DLD1 (cell line): ENCODE results near the gene ZNF32.

Experiments used
- in situ Hi-C: cut with HindIII; loops from 2 replicates; pipeline ENCODE4 v1.10.0; 2017; ENCODE audit warnings: low sequenced_read_pairs

ZNF32 gene

DNA sequence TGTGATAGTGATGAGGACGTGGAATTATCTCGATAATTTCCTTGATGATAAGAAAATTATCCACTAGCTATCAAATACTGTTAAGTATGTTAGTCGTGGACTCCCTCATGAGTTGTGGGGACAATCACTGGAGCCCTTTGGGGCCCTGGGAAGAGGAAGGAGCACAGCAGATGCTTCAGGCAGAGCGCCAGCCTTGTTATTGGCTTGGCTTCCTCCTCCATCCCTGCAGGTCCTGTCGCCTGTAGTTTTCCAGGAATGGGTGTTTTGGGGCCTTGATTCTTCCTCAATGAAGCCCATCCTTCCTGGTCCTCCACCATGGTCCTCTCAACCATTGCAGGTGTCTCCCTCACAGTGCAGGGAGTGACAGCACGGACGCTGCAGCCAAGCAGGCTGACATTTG, 32.5 kb upstream of the ZNF32 start:
- in situ Hi-C loops, result no loop called here

DNA sequence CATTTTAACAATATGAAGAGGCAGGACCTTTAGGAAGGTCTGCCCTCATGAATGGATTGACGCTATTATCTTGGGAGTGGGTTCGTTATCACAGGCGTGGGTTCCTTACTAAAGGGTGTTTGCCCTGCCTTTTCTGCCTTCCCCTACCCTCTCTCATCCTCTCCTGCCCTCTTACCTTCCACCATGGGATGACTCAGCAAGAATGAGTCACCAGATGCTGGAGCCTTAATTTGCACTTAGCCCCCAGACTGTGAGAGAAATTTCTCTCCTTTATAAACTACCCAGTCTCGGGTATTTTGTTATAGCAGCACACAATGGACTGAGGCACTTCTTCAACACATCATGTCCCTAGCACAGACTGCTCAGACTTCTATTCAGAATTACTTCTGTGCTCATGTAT, 31.4 kb upstream of the ZNF32 start:
- in situ Hi-C loops, result no loop called here

DNA sequence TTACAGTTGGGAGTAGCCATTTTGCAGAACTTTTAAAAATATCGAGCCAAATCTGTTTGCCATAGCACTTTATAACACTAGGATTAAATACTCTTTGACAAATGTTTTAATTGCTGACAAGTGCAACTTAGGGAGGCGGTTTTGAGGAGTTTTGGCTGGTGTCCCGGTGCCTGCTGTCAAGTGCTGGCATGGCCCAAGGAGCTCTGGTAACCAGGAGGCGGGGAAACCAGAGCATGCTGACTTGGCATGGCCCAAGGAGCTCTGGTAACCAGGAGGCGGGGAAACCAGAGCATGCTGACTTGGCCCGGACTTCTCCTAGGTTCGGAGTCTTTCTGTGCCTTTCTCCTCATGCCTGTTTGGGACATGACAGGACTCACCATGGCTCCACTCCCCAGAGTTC, 30.8 kb upstream of the ZNF32 start:
- in situ Hi-C loops, result no loop called here

DNA sequence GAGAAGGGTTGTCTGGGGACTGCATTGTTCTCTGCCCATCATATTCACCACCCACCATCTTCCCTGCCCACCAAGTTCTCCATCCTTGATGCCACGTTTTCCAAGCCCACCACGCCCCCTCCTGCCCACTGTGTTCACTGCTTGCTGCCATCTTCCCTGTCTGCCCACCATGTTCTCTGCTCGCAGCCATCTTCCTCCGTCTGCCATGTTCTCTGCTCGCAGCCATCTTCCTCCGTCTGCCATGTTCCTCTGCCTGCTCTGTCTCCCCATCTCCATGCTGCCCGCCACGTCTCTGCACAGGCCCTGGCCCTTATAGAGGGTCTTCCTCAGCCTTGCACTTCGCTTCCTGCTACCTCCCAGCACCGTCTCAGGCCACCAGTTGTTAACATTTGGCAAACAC, 30.0 kb upstream of the ZNF32 start:
- in situ Hi-C loops, result no loop called here

DNA sequence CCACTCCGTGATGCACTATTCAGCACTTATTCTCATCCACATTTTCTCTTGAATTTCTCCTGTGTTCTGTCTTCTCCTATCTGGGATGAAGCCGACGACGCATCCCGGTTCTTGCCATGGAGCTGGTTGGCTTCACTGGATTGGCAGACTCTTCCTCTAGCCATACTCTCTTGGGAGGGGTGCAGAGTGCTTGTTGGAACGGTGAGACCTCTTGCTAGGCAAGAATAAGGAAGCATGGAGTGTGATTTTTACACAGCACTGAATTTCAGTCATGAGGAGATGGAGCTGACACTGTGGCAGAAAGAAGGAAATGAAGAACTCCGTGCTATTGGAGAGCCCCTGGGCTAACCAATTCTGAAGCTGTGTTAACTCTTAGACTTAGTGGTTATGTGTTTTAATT, 28.2 kb upstream of the ZNF32 start:
- in situ Hi-C loops, result no loop called here

DNA sequence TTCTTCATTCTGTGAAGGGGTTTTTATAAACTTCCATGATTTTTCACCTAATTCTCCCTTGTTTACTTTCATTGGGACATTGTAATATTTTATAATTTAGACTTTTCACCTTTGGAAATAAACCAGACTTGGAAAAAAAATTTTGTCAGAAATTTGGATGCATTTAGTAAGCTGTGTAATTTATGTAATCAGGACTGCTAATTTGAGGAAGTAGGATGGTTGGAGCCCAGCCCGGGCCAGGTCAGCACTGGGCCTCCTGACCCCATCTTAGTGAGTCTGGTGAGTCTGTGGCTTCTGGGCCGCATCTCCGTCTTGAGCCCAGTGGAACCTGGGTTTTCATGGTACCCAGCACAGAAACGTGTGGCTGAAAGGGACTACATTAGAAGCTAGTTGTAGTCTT, 27.6 kb upstream of the ZNF32 start:
- in situ Hi-C loops, result no loop called here

DNA sequence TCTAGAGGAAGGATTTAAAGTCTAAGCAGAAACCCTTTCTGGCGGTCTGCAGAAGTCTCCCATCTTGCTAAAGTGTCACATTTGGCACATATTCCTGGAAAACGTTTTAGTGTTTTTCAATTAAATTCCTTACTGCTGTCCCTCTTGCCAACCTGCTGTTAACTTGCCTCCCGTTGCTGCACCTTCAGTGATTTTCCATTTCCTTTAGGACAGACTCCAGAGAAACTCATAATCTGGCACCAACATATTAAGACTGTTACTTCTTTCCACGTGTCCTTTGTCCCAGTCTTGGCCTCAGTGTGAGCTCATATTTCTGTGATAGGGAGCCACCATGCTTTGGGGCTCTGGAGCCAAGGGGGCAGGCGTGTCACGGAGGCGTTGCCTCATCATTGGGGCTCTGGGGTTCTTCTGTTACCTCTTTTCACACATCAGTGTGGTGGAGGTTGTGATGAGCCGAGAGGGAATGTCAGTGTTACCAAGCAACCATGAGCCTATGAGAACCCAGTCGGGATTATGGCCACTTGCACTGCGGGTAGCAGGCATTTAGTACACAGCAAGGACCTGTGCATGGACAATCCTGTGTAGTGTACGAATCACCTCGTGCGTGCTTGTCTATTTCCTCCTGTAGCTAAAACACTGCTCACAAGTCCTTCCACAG, 26.0 kb upstream of the ZNF32 start:
- in situ Hi-C loops, result no loop called here

DNA sequence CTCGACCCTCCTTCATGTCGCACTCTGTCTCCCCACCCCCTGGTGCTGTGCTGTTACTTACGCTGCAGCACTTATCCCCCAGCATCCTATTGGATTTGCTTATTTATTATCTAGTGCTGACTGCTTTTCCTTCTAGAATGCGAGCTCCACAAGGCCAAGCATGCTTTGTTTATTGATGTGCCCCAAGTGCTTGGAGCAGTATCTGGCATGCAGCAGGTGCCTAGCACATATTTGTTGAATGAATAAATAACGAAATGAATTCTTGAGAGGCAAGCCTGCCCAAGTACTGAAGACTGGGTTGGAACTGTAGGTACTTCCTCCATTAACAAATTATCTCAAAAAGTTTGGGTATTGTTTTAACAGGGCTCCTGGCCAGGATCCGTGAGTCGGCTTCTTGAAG, 24.8 kb upstream of the ZNF32 start:
- in situ Hi-C loops, result no loop called here

DNA sequence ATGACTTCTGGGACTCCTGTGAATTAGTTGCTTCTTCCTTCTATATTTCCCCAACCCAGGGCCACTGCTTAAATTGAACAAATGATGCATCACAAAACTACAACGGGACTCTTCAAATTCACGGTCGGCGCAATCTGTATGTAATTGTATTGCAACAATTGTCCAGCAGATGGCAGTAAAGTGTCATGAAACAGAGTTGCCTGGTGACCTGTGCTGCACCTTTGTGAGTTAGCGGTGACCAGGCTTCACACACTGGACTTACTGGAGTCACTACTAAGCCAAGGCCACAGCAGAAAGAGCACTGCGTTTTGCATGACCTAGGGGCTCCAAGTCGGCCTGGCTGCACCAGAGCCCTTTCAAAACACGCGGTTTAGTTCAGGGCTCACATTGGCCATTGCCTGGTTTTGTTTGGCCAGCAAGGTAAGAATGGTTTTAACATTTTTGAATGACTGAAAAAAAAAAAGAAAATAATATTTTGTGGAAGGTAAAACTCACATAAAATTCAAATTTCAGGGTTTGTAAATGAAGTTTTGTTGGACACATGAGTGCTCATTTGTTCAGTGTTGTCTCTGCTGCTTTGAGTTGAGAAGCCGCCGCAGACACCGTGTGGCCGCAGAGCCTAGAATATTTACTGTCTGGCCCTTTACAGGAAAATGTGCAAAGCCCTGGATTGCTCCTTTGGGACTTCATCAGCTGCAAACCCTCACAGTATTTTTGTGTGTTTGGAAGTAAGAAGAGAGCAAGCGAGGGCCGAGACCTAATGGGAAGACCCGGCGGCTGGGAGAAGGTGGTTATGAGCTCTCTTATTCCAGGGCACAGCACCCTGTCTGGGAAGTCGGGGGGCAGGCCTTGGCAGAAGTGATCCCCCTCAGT, 23.2 kb upstream of the ZNF32 start:
- in situ Hi-C loops, result no loop called here

DNA sequence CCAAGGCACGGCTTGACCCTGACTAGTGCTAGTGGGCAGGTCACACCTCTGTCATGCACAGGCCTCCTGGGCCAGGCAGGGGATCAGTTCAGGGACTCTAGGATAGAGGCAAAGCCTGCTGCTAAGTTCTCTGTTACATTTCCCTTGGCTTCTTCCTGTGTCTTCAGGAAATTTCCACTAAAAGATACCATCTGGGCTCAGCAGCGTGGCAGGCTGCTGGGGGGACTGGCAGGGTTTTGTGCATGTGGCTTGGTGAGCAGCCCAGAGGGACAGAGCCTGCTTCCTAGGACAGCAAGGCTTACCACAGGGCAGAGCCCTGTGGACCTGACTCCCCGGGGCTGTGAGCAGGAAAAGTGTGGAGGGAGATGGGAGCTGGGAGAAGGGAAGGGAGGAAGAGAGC, 20.7 kb upstream of the ZNF32 start:
- in situ Hi-C loops, result no loop called here

DNA sequence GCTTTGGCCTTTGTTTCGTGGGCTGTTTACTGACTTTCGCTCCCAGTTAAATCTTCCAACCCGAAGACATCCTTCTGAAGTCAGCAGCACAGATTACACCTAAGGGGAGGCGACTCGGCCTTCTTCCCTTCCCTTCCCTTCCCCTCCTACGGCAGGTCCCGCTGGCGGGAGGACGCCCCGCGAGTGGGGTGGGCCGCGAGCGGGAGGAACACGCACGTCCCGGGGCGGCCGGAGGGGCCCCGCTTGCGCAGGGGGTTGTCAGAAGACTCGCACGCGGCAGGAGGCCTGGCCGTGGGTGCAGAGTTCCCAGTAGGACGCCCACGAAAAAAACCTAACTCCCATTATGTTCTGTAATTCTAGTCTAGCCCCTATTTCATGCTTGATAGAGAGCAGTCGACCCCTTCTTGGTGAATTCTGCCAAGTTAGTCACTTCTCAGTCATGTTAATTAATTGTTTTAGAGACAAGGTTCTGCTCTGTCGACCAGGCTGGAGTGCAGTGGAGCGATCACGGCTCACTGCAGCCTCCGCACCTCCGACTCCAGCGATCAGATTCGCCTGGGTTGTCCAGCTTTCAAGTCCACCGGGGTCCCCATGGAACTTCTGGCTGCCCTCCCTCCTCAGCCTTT, 19.2 kb upstream of the ZNF32 start:
- in situ Hi-C loops, result no loop called here

DNA sequence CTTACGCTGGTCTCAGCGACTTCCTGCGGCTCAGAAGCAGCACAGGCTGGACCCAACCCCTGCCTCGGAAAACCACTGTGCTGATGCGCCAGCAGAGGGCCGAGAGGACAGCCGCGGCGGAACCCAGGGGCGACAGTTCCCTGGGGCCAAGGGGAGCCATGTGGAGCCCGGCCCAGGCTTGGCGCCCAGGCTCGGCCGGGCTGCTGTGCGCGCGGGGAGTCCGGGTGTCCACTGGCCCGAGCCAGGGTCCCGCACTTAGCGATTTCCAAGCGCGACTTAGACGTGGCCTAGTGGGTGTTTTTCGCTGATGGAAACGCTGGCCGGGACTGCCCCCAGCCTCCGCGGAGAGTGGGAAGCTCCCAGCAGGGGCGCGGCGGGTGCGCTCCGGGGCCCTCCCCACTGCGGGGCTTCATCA, 18.6 kb upstream of the ZNF32 start:
- in situ Hi-C loops, result no loop called here

DNA sequence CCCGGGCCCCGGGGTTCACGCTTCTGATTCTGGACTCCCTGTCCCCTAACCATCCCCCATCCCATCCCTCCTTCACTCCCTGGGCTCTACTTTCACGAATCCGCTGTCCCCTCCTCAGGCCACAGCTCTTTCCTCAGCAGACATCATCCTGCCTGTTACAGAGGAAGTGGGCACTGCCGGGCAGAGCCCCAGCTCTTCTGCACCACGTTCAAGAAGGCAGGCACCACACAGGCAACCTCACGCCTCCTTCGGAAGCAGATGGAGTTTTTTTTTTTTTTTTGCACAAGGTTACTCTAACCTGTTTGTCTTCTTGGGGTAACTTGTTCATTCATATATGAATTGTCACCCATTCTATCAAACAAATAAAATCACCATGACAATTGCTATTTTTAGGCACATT, 17.9 kb upstream of the ZNF32 start:
- in situ Hi-C loops, result no loop called here

DNA sequence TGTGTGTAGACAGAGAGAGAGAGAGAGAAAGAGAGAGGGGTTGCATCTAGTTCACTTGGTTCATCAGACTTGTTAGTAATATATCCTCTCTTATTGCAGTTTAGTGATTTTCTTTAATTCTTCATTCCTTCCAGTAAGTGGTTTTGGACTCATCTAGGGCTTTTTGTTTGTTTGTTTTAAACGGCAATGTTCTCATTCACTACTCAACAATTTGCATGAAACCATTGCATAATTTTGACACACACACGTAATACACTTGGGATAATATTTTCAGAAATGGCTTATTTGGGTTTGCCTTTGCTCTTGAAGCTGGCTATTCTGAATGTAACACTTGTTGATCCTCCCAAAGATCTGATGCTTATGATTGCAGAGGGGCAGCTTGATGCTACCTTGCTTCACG, 16.4 kb upstream of the ZNF32 start:
- in situ Hi-C loops, result no loop called here

DNA sequence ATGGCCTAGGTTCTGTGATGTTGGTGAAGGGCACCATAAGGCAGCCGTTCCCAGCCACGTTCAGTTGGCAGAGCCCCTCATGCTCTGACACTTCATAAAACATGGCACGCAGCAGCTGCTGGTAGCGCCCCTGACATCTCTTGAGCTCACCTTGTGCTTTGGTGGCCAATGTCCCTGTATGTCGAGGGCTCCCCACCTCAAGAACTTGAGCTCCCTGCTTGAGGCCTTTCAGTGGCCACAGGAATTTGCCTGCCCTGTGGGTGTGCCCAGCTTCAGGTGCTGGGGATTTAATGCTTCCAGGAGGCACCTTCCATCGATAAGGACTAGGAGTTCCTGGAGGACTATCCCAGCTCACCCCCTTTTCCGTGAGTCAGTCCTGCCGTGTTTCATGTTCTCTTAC, 9.5 kb upstream of the ZNF32 start:
- in situ Hi-C loops, result no loop called here

DNA sequence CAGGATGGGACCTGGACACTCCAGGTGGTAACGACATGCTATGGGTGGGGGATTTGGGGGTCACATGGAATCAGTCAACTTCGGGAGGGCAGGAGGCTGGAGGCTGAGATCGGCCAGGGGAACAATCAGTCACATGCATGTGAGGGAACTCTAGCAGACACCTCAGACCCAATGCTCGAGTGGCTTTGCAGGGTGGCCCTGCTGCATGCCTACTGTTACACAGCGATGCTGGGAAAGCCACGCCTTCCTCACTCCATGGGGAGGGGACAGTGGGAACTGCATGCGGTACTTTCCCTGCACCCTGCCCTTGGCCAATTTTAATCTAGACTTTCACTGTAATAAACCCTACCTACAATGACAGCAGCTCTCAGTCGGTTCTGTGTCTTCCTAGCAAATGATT, 6.6 kb upstream of the ZNF32 start:
- in situ Hi-C loops, result no loop called here

DNA sequence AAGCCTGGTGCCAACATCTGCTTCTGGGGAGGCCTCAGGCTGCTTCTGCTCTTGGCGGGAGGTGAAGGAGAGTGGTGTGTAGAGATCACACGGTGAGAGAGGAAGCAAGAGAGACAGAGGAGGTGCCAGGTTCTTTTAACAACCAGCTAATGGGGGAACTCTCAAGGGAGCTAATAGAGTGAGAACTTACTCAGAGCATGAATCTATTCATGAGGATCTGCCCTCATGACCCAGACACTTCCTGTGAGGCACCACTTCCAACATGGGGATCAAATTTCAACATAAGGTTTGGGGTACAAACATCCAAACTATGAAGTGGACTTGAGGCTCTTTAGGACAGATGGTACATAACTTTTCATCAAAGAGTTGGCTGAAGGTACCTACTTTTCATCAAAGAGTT, 5.1 kb upstream of the ZNF32 start:
- in situ Hi-C loops, result no loop called here

DNA sequence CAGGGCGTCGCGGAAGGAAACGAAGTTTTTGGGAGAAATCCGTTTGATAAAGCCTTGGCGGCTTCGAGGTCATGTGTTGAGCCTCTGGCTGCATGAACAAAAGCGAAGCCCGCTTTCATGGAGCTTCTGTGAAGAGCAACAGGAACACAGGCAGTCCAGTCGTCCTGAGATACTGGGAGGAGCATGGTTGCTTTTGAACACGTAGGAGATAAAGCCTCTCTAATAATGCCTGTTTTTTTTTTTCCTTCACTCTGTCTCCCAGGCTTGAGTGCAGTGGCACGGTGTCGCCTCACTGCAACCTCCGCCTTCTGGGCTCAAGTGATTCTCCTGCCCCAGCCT, 473 bp upstream of the ZNF32 start:
- in situ Hi-C loops, result no loop called here

DNA sequence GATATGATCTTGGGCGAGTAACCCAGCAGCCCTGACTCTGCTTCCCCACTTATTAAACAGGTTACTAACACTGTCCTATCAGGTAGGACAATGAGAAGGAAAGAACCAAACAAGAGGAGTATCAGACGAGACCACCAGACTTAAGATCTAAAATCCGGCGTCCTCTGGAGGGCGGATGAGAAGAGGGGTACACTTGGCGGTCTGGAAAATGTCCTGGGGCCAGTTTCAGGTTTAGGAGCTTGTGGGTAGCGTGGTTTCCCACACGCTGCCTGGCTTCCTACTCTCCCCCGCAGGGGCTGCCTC, 635 bp downstream of the ZNF32 start:
- in situ Hi-C loops, result no loop called here

DNA sequence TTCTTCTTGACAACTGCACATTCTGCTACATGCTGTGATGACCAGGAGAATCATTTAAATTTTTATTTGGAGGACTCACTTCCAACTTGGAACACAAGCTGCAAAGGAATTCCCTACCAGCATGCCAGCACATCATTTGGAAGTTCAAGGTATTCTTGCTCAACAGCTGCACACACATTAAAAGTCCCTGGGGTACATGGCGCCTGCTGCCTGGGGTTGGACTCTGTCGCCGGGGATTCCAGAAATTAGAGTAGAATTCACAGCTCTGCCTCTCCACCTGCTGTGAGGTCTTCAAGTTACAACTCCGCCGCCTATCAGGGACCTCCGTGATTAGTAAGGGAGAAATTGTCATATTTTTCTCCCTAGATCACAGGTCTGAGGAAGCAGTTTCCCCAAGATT, 1.1 kb downstream of the ZNF32 start:
- in situ Hi-C loops, result no loop called here

DNA sequence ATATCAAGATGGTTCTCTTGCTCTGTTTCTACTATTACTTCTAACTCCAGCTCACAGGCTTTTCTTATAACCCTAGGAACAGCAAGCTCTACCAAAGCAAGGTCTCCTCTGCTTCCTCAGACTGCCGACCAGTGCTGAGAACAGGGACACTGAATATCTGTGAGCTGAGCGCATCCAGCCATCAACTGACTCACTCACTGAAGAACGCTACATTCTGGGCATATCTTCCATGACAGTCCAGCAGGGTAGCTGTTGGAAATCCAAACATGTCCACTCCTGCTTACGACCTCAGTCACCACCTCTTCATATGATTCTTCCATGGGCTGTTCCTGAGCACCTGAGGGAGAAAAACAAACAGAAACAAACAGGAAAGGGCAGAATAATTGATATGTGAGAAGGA, 2.8 kb downstream of the ZNF32 start:
- in situ Hi-C loops, result no loop called here

DNA sequence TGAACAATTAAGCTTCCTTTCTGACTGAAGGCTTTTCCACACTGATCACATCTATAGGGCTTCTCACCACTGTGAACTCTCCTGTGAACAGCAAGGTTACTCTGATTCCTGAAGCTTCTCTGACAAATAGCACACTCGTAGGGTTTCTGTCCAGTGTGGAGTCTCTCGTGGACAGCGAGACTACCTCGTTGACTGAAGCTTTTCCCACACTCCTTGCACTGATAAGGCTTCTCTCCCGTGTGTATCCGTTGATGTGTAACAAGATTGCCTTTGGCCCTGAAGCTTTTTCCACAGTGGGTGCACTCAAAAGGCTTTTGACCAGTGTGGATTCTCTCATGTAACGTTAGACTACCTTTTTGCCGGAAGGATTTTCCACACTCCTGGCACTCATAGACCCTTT, 4.4 kb downstream of the ZNF32 start:
- in situ Hi-C loops, result no loop called here

DNA sequence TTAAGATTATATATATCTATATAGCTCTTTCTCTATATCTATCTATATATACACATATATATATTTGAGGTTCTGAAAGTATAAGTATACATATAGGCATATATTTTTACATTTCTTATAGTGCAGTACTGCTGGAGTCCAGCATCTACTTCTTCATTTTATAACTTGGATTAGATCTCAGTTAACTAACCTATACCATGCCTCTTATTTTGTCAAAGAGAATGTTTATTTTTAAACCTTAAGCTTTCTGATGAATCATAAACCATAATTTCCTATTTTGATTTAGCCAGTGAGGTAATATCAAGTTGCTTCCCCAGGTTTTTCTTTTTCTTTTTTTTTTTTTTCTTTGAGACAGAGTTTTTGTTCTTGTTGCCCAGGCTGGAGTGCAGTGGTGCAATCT, 8.1 kb downstream of the ZNF32 start:
- in situ Hi-C loops, result no loop called here
